Neural cell (in vitro differentiated cells): Measurements from ENCODE around the gene LRRIQ4. TPM values are rescaled to one million over a fixed set of nuclear protein-coding genes. Genes with fewer than 3 reads are reported as not detected.
A peak's percentile ranks its signal among the peaks of the same experiment; 100 is the strongest.

Source experiments
- H2AFZ ChIP-seq: fragments of 200-600, 300-800 bp; sonication (generic), shearing (Covaris generic); 2 replicates; pipeline ENCODE4 v1.6.0; 2014; ENCODE audit warnings: low read depth, mild to moderate bottlenecking, antibody characterized with exemption, low read length, moderate library complexity
- H3F3A ChIP-seq: fragments of 200-600 bp; shearing (Covaris generic); 2 replicates; pipeline ENCODE4 v1.6.1; 2016; ENCODE audit warnings: mild to moderate bottlenecking, moderate library complexity, mixed read lengths, antibody characterized with exemption, low read length; ENCODE audit not compliant: insufficient read depth, poor library complexity, severe bottlenecking
- H3K27ac ChIP-seq: fragments of 200-600, 300-800 bp; sonication (generic), shearing (Covaris generic); 2 replicates; pipeline ENCODE4 v1.5.1; 2014; ENCODE audit warnings: mild to moderate bottlenecking, low read length, moderate library complexity
- H3K27me3 ChIP-seq: fragments of 300-800, 200-600 bp; sonication (generic), shearing (Covaris generic); 2 replicates; pipeline ENCODE4 v1.6.0; 2014; ENCODE audit warnings: mild to moderate bottlenecking, low read depth, low read length, moderate library complexity; ENCODE audit not compliant: insufficient read depth
- H3K36me3 ChIP-seq: fragments of 300-800, 200-600 bp; sonication (generic), shearing (Covaris generic); 2 replicates; pipeline ENCODE4 v1.5.1; 2014; ENCODE audit warnings: mild to moderate bottlenecking, antibody characterized with exemption, low read length, moderate library complexity; ENCODE audit not compliant: insufficient read depth
- H3K4me2 ChIP-seq: fragments of 300-800, 200-600 bp; sonication (generic), shearing (Covaris generic); 2 replicates; pipeline ENCODE4 v1.6.0; 2014; ENCODE audit warnings: mild to moderate bottlenecking, low read length
- H3K4me3 ChIP-seq: fragments of 300-800, 200-600 bp; sonication (generic), shearing (Covaris generic); 2 replicates; pipeline ENCODE4 v1.5.1; 2014; ENCODE audit warnings: mild to moderate bottlenecking, low read length, moderate library complexity
- H3K79me2 ChIP-seq: fragments of 200-600 bp; shearing (Covaris generic); replicated peaks from 2 replicates; pipeline ENCODE4 v1.6.0; 2014; ENCODE audit warnings: mild to moderate bottlenecking, low read length, moderate library complexity; ENCODE audit not compliant: insufficient read depth
- H3K9ac ChIP-seq: fragments of 300-800, 200-600 bp; sonication (generic), shearing (Covaris generic); 2 replicates; pipeline ENCODE4 v1.6.1; 2016; ENCODE audit warnings: mild to moderate bottlenecking, low read length, mixed read lengths
- H3K9me2 ChIP-seq: fragments of 200-600 bp; shearing (Covaris generic); 2 replicates; pipeline ENCODE4 v1.6.1; 2016; ENCODE audit warnings: mild to moderate bottlenecking, low read length, mixed read lengths; ENCODE audit not compliant: insufficient read depth
- H3K9me3 ChIP-seq: fragments of 200-600, 300-800 bp; sonication (generic), shearing (Covaris generic); 2 replicates; pipeline ENCODE4 v1.6.1; 2016; ENCODE audit warnings: mild to moderate bottlenecking, mixed run types, low read length, moderate library complexity, mixed read lengths
- H4K20me1 ChIP-seq: fragments of 200-600 bp; shearing (Covaris generic); 2 replicates; pipeline ENCODE4 v1.6.1; 2016; ENCODE audit warnings: mild to moderate bottlenecking, mixed run types; ENCODE audit not compliant: insufficient read depth
- EP300 ChIP-seq: fragments of 450-650 bp; conservative IDR thresholded peaks from 2 replicates; pipeline ENCODE4 v1.6.1; 2014; ENCODE audit warnings: antibody characterized with exemption, mild to moderate bottlenecking, moderate library complexity; ENCODE audit not compliant: poor library complexity, severe bottlenecking
- EZH2 ChIP-seq: fragments of 200-600, 300-800 bp; shearing (Covaris generic), sonication (generic); IDR thresholded peaks from 2 replicates; pipeline ENCODE4 v1.6.1; 2014; ENCODE audit warnings: antibody characterized with exemption, low read length, borderline replicate concordance, mild to moderate bottlenecking; ENCODE audit not compliant: insufficient read depth, poor library complexity, severe bottlenecking
- MXI1 ChIP-seq: fragments of 450-650 bp; conservative IDR thresholded peaks from 2 replicates; pipeline ENCODE4 v1.6.1; 2014; ENCODE audit warnings: antibody characterized with exemption, mild to moderate bottlenecking; ENCODE audit not compliant: poor library complexity, severe bottlenecking
- POLR2AphosphoS5 ChIP-seq: IDR thresholded peaks from 2 replicates; pipeline ENCODE4 v1.6.1; 2012
- RAD21 ChIP-seq: fragments of 450-650 bp; conservative IDR thresholded peaks from 2 replicates; pipeline ENCODE4 v1.6.1; 2014; ENCODE audit warnings: antibody characterized with exemption, mild to moderate bottlenecking, moderate library complexity
- SMC3 ChIP-seq: fragments of 450-650 bp; conservative IDR thresholded peaks from 2 replicates; pipeline ENCODE4 v1.6.1; 2014; ENCODE audit warnings: antibody characterized with exemption, mild to moderate bottlenecking, moderate library complexity; ENCODE audit not compliant: poor library complexity
- TAF1 ChIP-seq: IDR thresholded peaks from 2 replicates; pipeline ENCODE4 v1.6.1; 2012; ENCODE audit warnings: low read depth
- polyA minus RNA-seq: library from RNA; depleted of rRNA, polyadenylated mRNA; stranded (reverse); fragments of >200 nt; gene quantifications from 2 replicates; pipeline ENCODE4 v1.2.3, GENCODE V29; 2014
- polyA plus RNA-seq: library from polyadenylated mRNA; depleted of rRNA; stranded (reverse); fragments of >200 nt; gene quantifications from 2 replicates; pipeline ENCODE4 v1.2.3, GENCODE V29; 2014
- TF ChIP-seq, protein P1 (sequence below): IDR thresholded peaks from 2 replicates; pipeline ENCODE4 v1.6.1; 2012; ENCODE audit warnings: borderline replicate concordance
- TF ChIP-seq, protein P2 (sequence below): fragments of 450-650 bp; IDR thresholded peaks from 2 replicates; pipeline ENCODE4 v1.5.1; 2014; ENCODE audit warnings: antibody characterized with exemption, mild to moderate bottlenecking, moderate library complexity; ENCODE audit not compliant: poor library complexity, severe bottlenecking

The LRRIQ4 gene
- not detected in 2 replicates for polyA plus RNA-seq
- polyA minus RNA-seq = not detected in 2 replicates

DNA sequence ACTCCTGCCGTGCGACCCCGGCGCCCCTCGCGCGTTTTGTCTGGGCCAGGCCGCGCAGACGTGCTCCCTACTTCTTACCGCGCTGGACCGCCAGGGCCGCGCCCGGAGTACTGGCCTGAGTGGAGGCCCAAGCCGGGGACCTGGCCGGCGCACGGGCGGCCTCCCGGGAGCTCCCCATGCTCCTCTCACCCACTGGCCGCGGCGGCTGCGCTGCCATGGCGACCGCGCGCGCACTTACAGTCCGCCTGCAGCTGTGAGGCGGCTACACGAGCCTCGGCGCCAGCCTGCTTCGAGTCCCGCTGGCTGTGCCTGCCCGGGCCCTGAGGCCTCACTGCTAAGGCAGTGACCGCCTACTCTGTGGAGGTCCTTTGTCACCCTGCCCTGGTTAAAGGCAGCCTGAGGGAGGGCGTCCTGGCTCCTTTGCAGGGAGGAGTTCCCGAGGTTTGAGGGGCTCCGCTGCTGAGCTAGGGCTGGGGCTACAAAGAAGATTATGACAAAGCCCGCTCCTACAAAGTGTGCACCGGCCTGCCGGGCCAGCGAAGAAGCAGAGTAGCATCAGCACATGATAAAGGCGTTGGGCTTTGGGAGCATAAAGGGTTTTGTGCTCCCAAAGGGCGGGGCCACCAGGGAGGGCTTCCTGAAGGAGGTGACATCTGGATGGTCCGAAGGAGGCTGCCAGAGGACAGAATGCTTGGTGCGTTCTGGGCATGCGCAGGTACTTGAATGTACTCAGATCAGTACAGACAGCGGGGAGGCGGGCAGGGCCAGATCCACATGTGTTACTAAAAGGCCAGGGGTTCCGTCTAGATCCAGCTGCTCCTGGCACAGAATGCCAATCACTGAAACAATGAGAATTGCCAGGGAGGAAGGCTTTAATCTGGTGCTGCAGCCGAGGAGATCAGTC lies at the start of gene LRRIQ4, which contains the start of gene LRRC34:
TSS of gene LRRIQ4 (plus strand) at position 539 of the 904 bp plus-strand sequence. CDS start 9,052 bp downstream, outside the sequence.
TSS of gene LRRC34 (minus strand) at position 573 of the 904 bp plus-strand sequence. CDS start at position 217, 356 bp downstream.
- no peaks in the 10 kb centered on the region for H3F3A ChIP-seq
- H3K4me2 ChIP-seq = no peak within 1 kb of the TSS
- peak within 1 kb of the TSS; percentile 55 for H3K9ac ChIP-seq
- no peaks in the 10 kb centered on the region for H4K20me1 ChIP-seq
- no peaks in the 10 kb centered on the region for H3K27me3 ChIP-seq
- peak within 1 kb of the TSS; percentile 64 for H3K4me3 ChIP-seq
- H2AFZ ChIP-seq = peak within 1 kb of the TSS; percentile 27
- no peak for TF ChIP-seq TAF1
- no peak for TF ChIP-seq RAD21
- TF ChIP-seq, protein P1, sequence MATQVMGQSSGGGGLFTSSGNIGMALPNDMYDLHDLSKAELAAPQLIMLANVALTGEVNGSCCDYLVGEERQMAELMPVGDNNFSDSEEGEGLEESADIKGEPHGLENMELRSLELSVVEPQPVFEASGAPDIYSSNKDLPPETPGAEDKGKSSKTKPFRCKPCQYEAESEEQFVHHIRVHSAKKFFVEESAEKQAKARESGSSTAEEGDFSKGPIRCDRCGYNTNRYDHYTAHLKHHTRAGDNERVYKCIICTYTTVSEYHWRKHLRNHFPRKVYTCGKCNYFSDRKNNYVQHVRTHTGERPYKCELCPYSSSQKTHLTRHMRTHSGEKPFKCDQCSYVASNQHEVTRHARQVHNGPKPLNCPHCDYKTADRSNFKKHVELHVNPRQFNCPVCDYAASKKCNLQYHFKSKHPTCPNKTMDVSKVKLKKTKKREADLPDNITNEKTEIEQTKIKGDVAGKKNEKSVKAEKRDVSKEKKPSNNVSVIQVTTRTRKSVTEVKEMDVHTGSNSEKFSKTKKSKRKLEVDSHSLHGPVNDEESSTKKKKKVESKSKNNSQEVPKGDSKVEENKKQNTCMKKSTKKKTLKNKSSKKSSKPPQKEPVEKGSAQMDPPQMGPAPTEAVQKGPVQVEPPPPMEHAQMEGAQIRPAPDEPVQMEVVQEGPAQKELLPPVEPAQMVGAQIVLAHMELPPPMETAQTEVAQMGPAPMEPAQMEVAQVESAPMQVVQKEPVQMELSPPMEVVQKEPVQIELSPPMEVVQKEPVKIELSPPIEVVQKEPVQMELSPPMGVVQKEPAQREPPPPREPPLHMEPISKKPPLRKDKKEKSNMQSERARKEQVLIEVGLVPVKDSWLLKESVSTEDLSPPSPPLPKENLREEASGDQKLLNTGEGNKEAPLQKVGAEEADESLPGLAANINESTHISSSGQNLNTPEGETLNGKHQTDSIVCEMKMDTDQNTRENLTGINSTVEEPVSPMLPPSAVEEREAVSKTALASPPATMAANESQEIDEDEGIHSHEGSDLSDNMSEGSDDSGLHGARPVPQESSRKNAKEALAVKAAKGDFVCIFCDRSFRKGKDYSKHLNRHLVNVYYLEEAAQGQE = no peak
- no peak for TF ChIP-seq POLR2AphosphoS5
- no peak for TF ChIP-seq SMC3
- TF ChIP-seq, protein P2, sequence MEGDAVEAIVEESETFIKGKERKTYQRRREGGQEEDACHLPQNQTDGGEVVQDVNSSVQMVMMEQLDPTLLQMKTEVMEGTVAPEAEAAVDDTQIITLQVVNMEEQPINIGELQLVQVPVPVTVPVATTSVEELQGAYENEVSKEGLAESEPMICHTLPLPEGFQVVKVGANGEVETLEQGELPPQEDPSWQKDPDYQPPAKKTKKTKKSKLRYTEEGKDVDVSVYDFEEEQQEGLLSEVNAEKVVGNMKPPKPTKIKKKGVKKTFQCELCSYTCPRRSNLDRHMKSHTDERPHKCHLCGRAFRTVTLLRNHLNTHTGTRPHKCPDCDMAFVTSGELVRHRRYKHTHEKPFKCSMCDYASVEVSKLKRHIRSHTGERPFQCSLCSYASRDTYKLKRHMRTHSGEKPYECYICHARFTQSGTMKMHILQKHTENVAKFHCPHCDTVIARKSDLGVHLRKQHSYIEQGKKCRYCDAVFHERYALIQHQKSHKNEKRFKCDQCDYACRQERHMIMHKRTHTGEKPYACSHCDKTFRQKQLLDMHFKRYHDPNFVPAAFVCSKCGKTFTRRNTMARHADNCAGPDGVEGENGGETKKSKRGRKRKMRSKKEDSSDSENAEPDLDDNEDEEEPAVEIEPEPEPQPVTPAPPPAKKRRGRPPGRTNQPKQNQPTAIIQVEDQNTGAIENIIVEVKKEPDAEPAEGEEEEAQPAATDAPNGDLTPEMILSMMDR = no peak
- TF ChIP-seq MXI1 = no peak
- no peak for TF ChIP-seq EP300
- no peak for TF ChIP-seq EZH2
- H3K27ac ChIP-seq = no peak within 1 kb of the TSS
- no peaks in the 10 kb centered on the region for H3K9me3 ChIP-seq
- no peaks in the 10 kb centered on the region for H3K79me2 ChIP-seq
- no peaks in the 10 kb centered on the region for H3K36me3 ChIP-seq
- no peaks in the 10 kb centered on the region for H3K9me2 ChIP-seq

DNA sequence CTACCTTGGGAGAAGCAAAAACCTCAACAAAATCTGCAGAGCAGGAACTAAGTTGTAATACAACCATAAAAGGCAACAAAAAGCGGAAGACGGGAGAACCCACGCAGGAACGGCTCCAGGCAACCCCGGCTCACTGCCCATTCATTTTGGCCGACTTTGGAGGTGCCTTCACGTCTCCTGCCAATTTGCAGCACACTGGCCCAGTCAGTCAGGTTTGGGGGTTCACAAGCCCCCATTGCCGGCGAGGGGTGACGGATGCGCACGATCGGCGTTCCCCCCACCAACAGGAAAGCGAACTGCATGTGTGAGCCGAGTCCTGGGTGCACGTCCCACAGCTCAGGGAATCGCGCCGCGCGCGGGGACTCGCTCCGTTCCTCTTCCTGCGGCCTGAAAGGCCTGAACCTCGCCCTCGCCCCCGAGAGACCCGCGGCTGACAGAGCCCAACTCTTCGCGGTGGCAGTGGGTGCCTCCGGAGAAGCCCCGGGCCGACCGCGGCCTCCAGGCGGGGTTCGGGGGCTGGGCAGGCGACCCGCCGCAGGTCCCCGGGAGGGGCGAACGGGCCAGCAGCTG lies 48.3 kb upstream of the LRRIQ4 start:
- H3K9ac ChIP-seq = peak overlapping the region; percentile 29
- H3K27ac ChIP-seq = no peak overlapping the region
- peak overlapping the region; percentile 54 for H3K4me3 ChIP-seq
- no peak overlapping the region for H2AFZ ChIP-seq
- no peaks in the 10 kb centered on the region for H4K20me1 ChIP-seq
- no peak overlapping the region for H3K4me2 ChIP-seq
- peaks cover 6% of the 10 kb centered on the region for H3K9me3 ChIP-seq
- TF ChIP-seq SMC3 (no peak), EZH2 (no peak), POLR2AphosphoS5 (no peak), MXI1 (no peak)
- TF ChIP-seq, protein P1 = no peak
- TF ChIP-seq, protein P2 = no peak
- H3F3A ChIP-seq = no peaks in the 10 kb centered on the region
- no peaks in the 10 kb centered on the region for H3K36me3 ChIP-seq
- no peaks in the 10 kb centered on the region for H3K9me2 ChIP-seq
- H3K27me3 ChIP-seq = peaks cover 13% of the 10 kb centered on the region
- no peaks in the 10 kb centered on the region for H3K79me2 ChIP-seq
